T-helper 2 cell treated with Interferon-gamma antibody and Interleukin-4, amounts not matched to agents 5 μg/mL and 100 μg/mL, for 36 hours (primary cell): ENCODE measurements around the gene KCNJ12.
"Not testable (repeated sequence)": the region's sequence is repeated elsewhere in the genome, so short reads cannot be mapped to it uniquely, and the experiment has no call there.

Experiments
- DNase-seq: peaks from one replicate; pipeline ENCODE4 v3.0.0; 2021; ENCODE audit warnings: low spot score
- H3K27ac Mint-ChIP-seq: one replicate; pipeline ENCODE4 v1.8.0; 2021; ENCODE audit warnings: mild to moderate bottlenecking, mixed read lengths
- H3K27me3 Mint-ChIP-seq: one replicate; pipeline ENCODE4 v1.8.0; 2021; ENCODE audit warnings: low read depth, mixed read lengths
- H3K36me3 Mint-ChIP-seq: one replicate; pipeline ENCODE4 v1.8.0; 2021; ENCODE audit warnings: low read depth, mixed read lengths
- H3K4me1 Mint-ChIP-seq: one replicate; pipeline ENCODE4 v1.8.0; 2021; ENCODE audit warnings: low read depth, mixed read lengths
- H3K4me3 Mint-ChIP-seq: one replicate; pipeline ENCODE4 v1.8.0; 2022; ENCODE audit warnings: mild to moderate bottlenecking, moderate library complexity, mixed read lengths
- H3K9me3 Mint-ChIP-seq: one replicate; pipeline ENCODE4 v1.8.0; 2021; ENCODE audit warnings: mixed read lengths

KCNJ12 gene

GRCh38 chr17:21408766-21409300, 32.7 kb downstream of the KCNJ12 start:
- peaks cover 10% of the 10 kb centered on the region for H3K9me3 Mint-ChIP-seq
- not testable (repeated sequence) for H3K4me3 Mint-ChIP-seq, H3K36me3 Mint-ChIP-seq, H3K27ac Mint-ChIP-seq, DNase-seq, H3K27me3 Mint-ChIP-seq, H3K4me1 Mint-ChIP-seq

GRCh38 chr17:21409388-21409787, 33.2 kb downstream of the KCNJ12 start:
- not testable (repeated sequence) for H3K27ac Mint-ChIP-seq, H3K36me3 Mint-ChIP-seq, H3K4me3 Mint-ChIP-seq, H3K4me1 Mint-ChIP-seq, DNase-seq, H3K27me3 Mint-ChIP-seq
- peaks cover 10% of the 10 kb centered on the region for H3K9me3 Mint-ChIP-seq

- not testable (repeated sequence) for H3K36me3 Mint-ChIP-seq, DNase-seq, H3K27ac Mint-ChIP-seq, H3K4me1 Mint-ChIP-seq, H3K27me3 Mint-ChIP-seq, H3K4me3 Mint-ChIP-seq
- peaks cover 10% of the 10 kb centered on the region for H3K9me3 Mint-ChIP-seq
Measured at GRCh38 chr17:21409971-21410370, 33.8 kb downstream of the KCNJ12 start.

GRCh38 chr17:21410371-21410770, 34.2 kb downstream of the KCNJ12 start:
- peaks cover 10% of the 10 kb centered on the region for H3K9me3 Mint-ChIP-seq
- not testable (repeated sequence) for H3K27ac Mint-ChIP-seq, H3K36me3 Mint-ChIP-seq, DNase-seq, H3K4me1 Mint-ChIP-seq, H3K4me3 Mint-ChIP-seq, H3K27me3 Mint-ChIP-seq

- not testable (repeated sequence) for H3K36me3 Mint-ChIP-seq, H3K4me1 Mint-ChIP-seq, DNase-seq, H3K4me3 Mint-ChIP-seq, H3K27ac Mint-ChIP-seq, H3K27me3 Mint-ChIP-seq
- H3K9me3 Mint-ChIP-seq = peaks cover 10% of the 10 kb centered on the region
Measured at GRCh38 chr17:21410906-21411678, 34.9 kb downstream of the KCNJ12 start.

GRCh38 chr17:21411679-21412205, 35.6 kb downstream of the KCNJ12 start:
- not testable (repeated sequence) for H3K27me3 Mint-ChIP-seq, H3K27ac Mint-ChIP-seq, H3K4me3 Mint-ChIP-seq, H3K4me1 Mint-ChIP-seq, H3K36me3 Mint-ChIP-seq, DNase-seq
- peaks cover 10% of the 10 kb centered on the region for H3K9me3 Mint-ChIP-seq

- not testable (repeated sequence) for H3K4me1 Mint-ChIP-seq, H3K27ac Mint-ChIP-seq, H3K4me3 Mint-ChIP-seq, DNase-seq, H3K27me3 Mint-ChIP-seq, H3K36me3 Mint-ChIP-seq
- H3K9me3 Mint-ChIP-seq = peaks cover 10% of the 10 kb centered on the region
Measured at GRCh38 chr17:21412207-21412681, 36.1 kb downstream of the KCNJ12 start.

GRCh38 chr17:21413570-21414279, 37.6 kb downstream of the KCNJ12 start:
- H3K27me3 Mint-ChIP-seq, H3K4me1 Mint-ChIP-seq, H3K4me3 Mint-ChIP-seq, H3K36me3 Mint-ChIP-seq, H3K9me3 Mint-ChIP-seq, DNase-seq, H3K27ac Mint-ChIP-seq: not testable (repeated sequence)

- H3K4me1 Mint-ChIP-seq, H3K27me3 Mint-ChIP-seq, DNase-seq, H3K4me3 Mint-ChIP-seq, H3K36me3 Mint-ChIP-seq, H3K9me3 Mint-ChIP-seq, H3K27ac Mint-ChIP-seq: not testable (repeated sequence)
Measured at GRCh38 chr17:21414616-21415015, 38.5 kb downstream of the KCNJ12 start.

GRCh38 chr17:21415166-21415990, 39.2 kb downstream of the KCNJ12 start:
- not testable (repeated sequence) for H3K4me1 Mint-ChIP-seq, H3K27me3 Mint-ChIP-seq, H3K4me3 Mint-ChIP-seq, DNase-seq, H3K27ac Mint-ChIP-seq, H3K36me3 Mint-ChIP-seq, H3K9me3 Mint-ChIP-seq

- H3K9me3 Mint-ChIP-seq, H3K4me1 Mint-ChIP-seq, DNase-seq, H3K4me3 Mint-ChIP-seq, H3K27me3 Mint-ChIP-seq, H3K27ac Mint-ChIP-seq, H3K36me3 Mint-ChIP-seq: not testable (repeated sequence)
Measured at GRCh38 chr17:21416471-21416981, 40.4 kb downstream of the KCNJ12 start.

- not testable (repeated sequence) for DNase-seq, H3K36me3 Mint-ChIP-seq, H3K4me1 Mint-ChIP-seq, H3K4me3 Mint-ChIP-seq, H3K9me3 Mint-ChIP-seq, H3K27me3 Mint-ChIP-seq, H3K27ac Mint-ChIP-seq
Measured at GRCh38 chr17:21417349-21417748, 41.2 kb downstream of the KCNJ12 start.

- Mint-ChIP-seq H3K36me3 (no peaks in the 10 kb centered on the region), H3K27me3 (no peaks in the 10 kb centered on the region), H3K27ac (no peak overlapping the region), H3K4me1 (no peaks in the 10 kb centered on the region), H3K9me3 (no peaks in the 10 kb centered on the region), H3K4me3 (no peak overlapping the region)
- DNase-seq = no peak
Measured at GRCh38 chr17:21417921-21418320, 41.8 kb downstream of the KCNJ12 start.
